ENCODE measurements around the gene RPH3AL. TPM values are rescaled to one million over a fixed set of nuclear protein-coding genes. Genes with fewer than 3 reads are reported as not detected.

RPH3AL gene
- total RNA-seq, 4 donors from 2014 or later = 24.3 to 90.5 (median 47.2) TPM

- intact Hi-C loops (cut with DNase I; ENCODE audit: low total_unique reads) = no loop called here
- Histone ChIP-seq H3K4me1 (peaks cover 6 to 11% (median 8%) of the 10 kb centered on the region in 4 donors), H3K27me3 (peaks cover 3% of the 10 kb centered on the region), H3K4me3 (no peak overlapping the region), H3K36me3 (no peaks in the 10 kb centered on the region), H3K27ac (no peak overlapping the region), H3K9me3 (no peaks in the 10 kb centered on the region)
- DNase-seq = no peak
- in situ Hi-C loops (cut with MboI; ENCODE audit: low pct_ligation_motif_present in 1 of 4, low pct_unique_long_range_greater_than_20kb in 1 of 4, low sequenced_read_pairs in 3 of 4) = no loop called here
- WGBS, 2 donors (ENCODE audit: low coverage in 1 of 2) = 63 to 84% methylated on average over 3 to 12 of the region's 12 CpGs
- TF ChIP-seq POLR2AphosphoS5 (IDR thresholded peaks at IDR 0.05) (no peak), CTCF (IDR thresholded peaks at IDR 0.05) (no peak), EP300 (IDR thresholded peaks at IDR 0.05; ENCODE audit: low read depth) (no peak), POLR2A (IDR thresholded peaks at IDR 0.05) (no peak)
Measured at GRCh38 chr17:390025-390424, 37.4 kb upstream of the RPH3AL start.

- DNase-seq = no peak
- intact Hi-C loops (cut with DNase I; ENCODE audit: low total_unique reads) (loop anchor here (5.0 kb wide), 1 partner anchor 241 kb away; no protein-coding TSS in a partner anchor), in situ Hi-C loops (cut with MboI; ENCODE audit: low pct_ligation_motif_present in 1 of 4, low pct_unique_long_range_greater_than_20kb in 1 of 4, low sequenced_read_pairs in 3 of 4) (no loop called here)
- 90 to 95% methylated on average over 4 to 10 of the region's 10 CpGs for WGBS, 2 donors (ENCODE audit: low coverage in 1 of 2)
- no peaks in the 10 kb centered on the region for H3K36me3 ChIP-seq
- H3K4me3 ChIP-seq = no peak overlapping the region
- peaks cover 8 to 13% (median 11%) of the 10 kb centered on the region in 4 donors for H3K4me1 ChIP-seq
- H3K27me3 ChIP-seq = peaks cover 3% of the 10 kb centered on the region
- no peak for TF ChIP-seq CTCF (IDR thresholded peaks at IDR 0.05)
- TF ChIP-seq POLR2AphosphoS5 (IDR thresholded peaks at IDR 0.05) = no peak
- no peak for TF ChIP-seq POLR2A (IDR thresholded peaks at IDR 0.05)
- TF ChIP-seq EP300 (IDR thresholded peaks at IDR 0.05; ENCODE audit: low read depth) = no peak
- H3K27ac ChIP-seq = no peak overlapping the region
- no peaks in the 10 kb centered on the region for H3K9me3 ChIP-seq
Measured at GRCh38 chr17:388087-388486, 35.5 kb upstream of the RPH3AL start.

- Histone ChIP-seq H3K4me1 (peaks cover 8 to 13% (median 11%) of the 10 kb centered on the region in 4 donors), H3K4me3 (peak overlapping the region in 3 of 4 donors; percentile 63 to 77 (median 69)), H3K27ac (peak overlapping the region in 3 of 4 donors; percentile 81 to 88 (median 85)), H3K27me3 (peaks cover 3% of the 10 kb centered on the region), H3K9me3 (no peaks in the 10 kb centered on the region), H3K36me3 (no peaks in the 10 kb centered on the region)
- WGBS, 2 donors (ENCODE audit: low coverage in 1 of 2) = 19% methylated on average over 18 of the region's 57 CpGs; no CpG with 5 or more reads in 1 of the 2 donors
- DNase-seq = peak; percentile 87
- intact Hi-C loops (cut with DNase I; ENCODE audit: low total_unique reads) (loop anchor here (5.0 kb wide), 1 partner anchor 239 kb away; no protein-coding TSS in a partner anchor), in situ Hi-C loops (cut with MboI; ENCODE audit: low pct_ligation_motif_present in 1 of 4, low pct_unique_long_range_greater_than_20kb in 1 of 4, low sequenced_read_pairs in 3 of 4) (no loop called here)
- TF ChIP-seq POLR2AphosphoS5 (IDR thresholded peaks at IDR 0.05) = peak in 1 of 3 donors; percentile 21
- TF ChIP-seq CTCF (IDR thresholded peaks at IDR 0.05) = peak; percentile 22 to 83 (median 67)
- no peak for TF ChIP-seq EP300 (IDR thresholded peaks at IDR 0.05; ENCODE audit: low read depth)
Measured at GRCh38 chr17:386141-386876, 33.7 kb upstream of the RPH3AL start.

GRCh38 chr17:385836-386140, 33.2 kb upstream of the RPH3AL start:
- H3K36me3 ChIP-seq = no peaks in the 10 kb centered on the region
- H3K27me3 ChIP-seq = peaks cover 3% of the 10 kb centered on the region
- H3K27ac ChIP-seq = peak overlapping the region; percentile 59 to 88 (median 83)
- in situ Hi-C loops (cut with MboI; ENCODE audit: low pct_ligation_motif_present in 1 of 4, low pct_unique_long_range_greater_than_20kb in 1 of 4, low sequenced_read_pairs in 3 of 4) = no loop called here
- intact Hi-C loops (cut with DNase I; ENCODE audit: low total_unique reads) = loop anchor here (5.0 kb wide), 1 partner anchor 238 kb away; no protein-coding TSS in a partner anchor
- TF ChIP-seq EP300 (IDR thresholded peaks at IDR 0.05; ENCODE audit: low read depth) (no peak), POLR2AphosphoS5 (IDR thresholded peaks at IDR 0.05) (no peak), CTCF (IDR thresholded peaks at IDR 0.05) (no peak), POLR2A (IDR thresholded peaks at IDR 0.05) (no peak)
- H3K9me3 ChIP-seq = no peaks in the 10 kb centered on the region
- H3K4me1 ChIP-seq = peaks cover 8 to 13% (median 11%) of the 10 kb centered on the region in 4 donors
- peak overlapping the region; percentile 47 to 77 (median 66) for H3K4me3 ChIP-seq
- no peak for DNase-seq
- no CpG with 5 or more reads among the region's 42 CpGs for WGBS, 2 donors (ENCODE audit: low coverage in 1 of 2)

All from transverse colon (tissue), 4 donors.